ENCODE data around the gene LCOR. TPM values are rescaled to one million over a fixed set of nuclear protein-coding genes. Genes with fewer than 3 reads are reported as not detected.

The LCOR gene
- total and polyA plus RNA-seq, 9 of the 15 experiments (the other 6 are each of a cell fraction or from before 2014, with no cell fraction given), result 3.6 to 25.2 (median 14.4) TPM

DNA sequence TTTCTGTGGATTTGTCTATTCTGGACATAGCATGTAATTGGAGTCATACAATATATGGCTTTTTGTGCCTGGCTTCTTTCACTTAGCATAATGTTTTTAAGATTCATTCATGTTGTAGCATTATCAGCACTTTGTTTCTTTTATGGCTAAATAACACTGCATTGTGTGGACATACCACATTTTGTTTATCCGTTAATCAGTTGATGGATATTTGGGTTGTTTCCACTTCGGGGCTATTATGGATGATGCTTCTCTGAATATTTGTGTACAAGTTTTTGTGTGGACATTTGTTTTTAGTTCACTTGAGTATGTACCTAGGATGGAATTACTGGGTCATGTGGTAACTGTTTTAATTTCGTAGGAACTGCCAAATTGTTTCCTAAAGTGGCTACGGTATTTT is 6.4 kb downstream of the LCOR start:
- BruUV-seq (replicated peaks), result no TSS peak
- Histone ChIP-seq H3K9me1 (ENCODE audit: control insufficient read depth, insufficient read depth, low read length) (no peaks in the 10 kb centered on the region), H3K4me2 (ENCODE audit: insufficient read depth, low read length) (no peak overlapping the region), H2AFZ (ENCODE audit: low read depth, low read length) (no peak overlapping the region), H3K36me3 (ENCODE audit: control insufficient read depth, insufficient read depth, low read length) (peaks cover 13% of the 10 kb centered on the region; the same call in 1 of the 3 replicates), H3K4me1 (replicated peaks in 1 of 2; ENCODE audit: control insufficient read depth in 2 of 2, insufficient read depth in 2 of 2, low read length in 2 of 2) (peaks cover 4 to 15% of the 10 kb centered on the region in 2 experiments; a peak in 4 of 5 replicates), H4K20me1 (replicated peaks; ENCODE audit: control insufficient read depth, insufficient read depth, low read length) (peaks cover 2% of the 10 kb centered on the region), H3K9ac (ENCODE audit: insufficient read depth in 1 of 2, low read depth in 2 of 2, low read length in 2 of 2) (no peak overlapping the region), H3K4me3 (no peak overlapping the region), H3K9me3 (replicated peaks; ENCODE audit: control insufficient read depth, insufficient read depth, low read depth, low read length) (no peaks in the 10 kb centered on the region), H3K79me2 (ENCODE audit: control insufficient read depth, insufficient read depth, low read length) (peaks cover 100% of the 10 kb centered on the region), H3K27ac (ENCODE audit: extremely low read depth, low read depth, low read length) (no peak overlapping the region), H3K27me3 (ENCODE audit: control insufficient read depth in 2 of 2, insufficient read depth in 2 of 2, low read length in 2 of 2) (no peaks in the 10 kb centered on the region)
- ChIA-PET CTCF (ENCODE audit: low intra/inter-chr PET ratio) (interaction anchor here (0.6 kb wide), 1 partner anchor 27 kb away, joined by 3 read pairs; no protein-coding TSS in a partner anchor), POLR2A (no interaction called here)
- ATAC-seq (no peak), DNase-seq (ENCODE audit: extremely low read depth in 1 of 4, low spot score in 3 of 4) (no peak), FAIRE-seq (no peak)
- WGBS (ENCODE audit: insufficient coverage, low coverage, missing lambda C conversion rate), result 81% methylated on average over 4 of the region's 4 CpGs
- TF ChIP-seq ZFP91 (CRISPR knock-in tag; IDR thresholded peaks at IDR 0.05), result no peak
- no peak for TF ChIP-seq NFIX (CRISPR knock-in tag; IDR thresholded peaks at IDR 0.05; ENCODE audit: low read depth)
- TF ChIP-seq SAP30 (IDR thresholded peaks at IDR 0.05; ENCODE audit: borderline replicate concordance, insufficient read depth, low read depth, low read length, poor library complexity, severe bottlenecking), result no peak
- TF ChIP-seq, protein P1, sequence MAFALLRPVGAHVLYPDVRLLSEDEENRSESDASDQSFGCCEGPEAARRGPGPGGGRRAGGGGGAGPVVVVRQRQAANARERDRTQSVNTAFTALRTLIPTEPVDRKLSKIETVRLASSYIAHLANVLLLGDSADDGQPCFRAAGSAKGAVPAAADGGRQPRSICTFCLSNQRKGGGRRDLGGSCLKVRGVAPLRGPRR (CRISPR knock-in tag; IDR thresholded peaks at IDR 0.05), result no peak
- TF ChIP-seq RNF2 (IDR thresholded peaks at IDR 0.05), result no peak
- intact Hi-C loops (cut with micrococcal nuclease) (no loop called here), in situ Hi-C loops (cut with MboI) (no loop called here)
